OCI-LY1 (cell line): ENCODE data around the gene PPIG.

Source experiments
- CTCF ChIP-seq: fragments of 200-600 bp; sonication (generic), shearing (Covaris generic); IDR thresholded peaks from 2 replicates; pipeline ENCODE4 v1.5.1; 2017; ENCODE audit warnings: mild to moderate bottlenecking, antibody characterized with exemption, low read length, moderate library complexity, mixed read lengths
- EZH2 ChIP-seq: fragments of 200-600 bp; sonication (generic), shearing (Covaris generic); IDR thresholded peaks from 2 replicates; pipeline ENCODE4 v1.8.0; 2017; ENCODE audit warnings: borderline replicate concordance, mixed run types, mild to moderate bottlenecking, antibody characterized with exemption, low read length, moderate library complexity, mixed read lengths

- TF ChIP-seq CTCF (no peak), EZH2 (no peak)
These were observed 69.5 kb downstream of the PPIG start for GRCh38 chr2:169653636-169654035.
